SK-N-SH (cell line): ENCODE data around the gene TAF1B.

ENCODE experiments used
- GABPA ChIP-seq: IDR thresholded peaks from 2 replicates; pipeline ENCODE4 v1.4.0; 2012; ENCODE audit warnings: low read depth, mild to moderate bottlenecking
- POLR2AphosphoS5 ChIP-seq: IDR thresholded peaks from 2 replicates; pipeline ENCODE4 v1.6.1; 2012; ENCODE audit warnings: low read depth, low read length
- TF ChIP-seq, protein P1 (sequence below): fragments of 200-600 bp; sonication (generic); IDR thresholded peaks from 2 replicates; pipeline ENCODE4 v1.6.1; 2017; ENCODE audit warnings: antibody characterized with exemption, mild to moderate bottlenecking, moderate library complexity

- TF ChIP-seq, protein P1, sequence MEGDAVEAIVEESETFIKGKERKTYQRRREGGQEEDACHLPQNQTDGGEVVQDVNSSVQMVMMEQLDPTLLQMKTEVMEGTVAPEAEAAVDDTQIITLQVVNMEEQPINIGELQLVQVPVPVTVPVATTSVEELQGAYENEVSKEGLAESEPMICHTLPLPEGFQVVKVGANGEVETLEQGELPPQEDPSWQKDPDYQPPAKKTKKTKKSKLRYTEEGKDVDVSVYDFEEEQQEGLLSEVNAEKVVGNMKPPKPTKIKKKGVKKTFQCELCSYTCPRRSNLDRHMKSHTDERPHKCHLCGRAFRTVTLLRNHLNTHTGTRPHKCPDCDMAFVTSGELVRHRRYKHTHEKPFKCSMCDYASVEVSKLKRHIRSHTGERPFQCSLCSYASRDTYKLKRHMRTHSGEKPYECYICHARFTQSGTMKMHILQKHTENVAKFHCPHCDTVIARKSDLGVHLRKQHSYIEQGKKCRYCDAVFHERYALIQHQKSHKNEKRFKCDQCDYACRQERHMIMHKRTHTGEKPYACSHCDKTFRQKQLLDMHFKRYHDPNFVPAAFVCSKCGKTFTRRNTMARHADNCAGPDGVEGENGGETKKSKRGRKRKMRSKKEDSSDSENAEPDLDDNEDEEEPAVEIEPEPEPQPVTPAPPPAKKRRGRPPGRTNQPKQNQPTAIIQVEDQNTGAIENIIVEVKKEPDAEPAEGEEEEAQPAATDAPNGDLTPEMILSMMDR, result no peak
- TF ChIP-seq POLR2AphosphoS5 (no peak), GABPA (no peak)
Measured at GRCh38 chr2:9884436-9884835, 41.2 kb downstream of the TAF1B start.
